ENCODE data around the gene TGM2. TPM values are rescaled to one million over a fixed set of nuclear protein-coding genes. Genes with fewer than 3 reads are reported as not detected.

TGM2 gene
- total and polyA plus RNA-seq, 9 of the 15 experiments (the other 6 are each of a cell fraction or from before 2014, with no cell fraction given): 5.5 to 78.5 (median 37.6) TPM

DNA sequence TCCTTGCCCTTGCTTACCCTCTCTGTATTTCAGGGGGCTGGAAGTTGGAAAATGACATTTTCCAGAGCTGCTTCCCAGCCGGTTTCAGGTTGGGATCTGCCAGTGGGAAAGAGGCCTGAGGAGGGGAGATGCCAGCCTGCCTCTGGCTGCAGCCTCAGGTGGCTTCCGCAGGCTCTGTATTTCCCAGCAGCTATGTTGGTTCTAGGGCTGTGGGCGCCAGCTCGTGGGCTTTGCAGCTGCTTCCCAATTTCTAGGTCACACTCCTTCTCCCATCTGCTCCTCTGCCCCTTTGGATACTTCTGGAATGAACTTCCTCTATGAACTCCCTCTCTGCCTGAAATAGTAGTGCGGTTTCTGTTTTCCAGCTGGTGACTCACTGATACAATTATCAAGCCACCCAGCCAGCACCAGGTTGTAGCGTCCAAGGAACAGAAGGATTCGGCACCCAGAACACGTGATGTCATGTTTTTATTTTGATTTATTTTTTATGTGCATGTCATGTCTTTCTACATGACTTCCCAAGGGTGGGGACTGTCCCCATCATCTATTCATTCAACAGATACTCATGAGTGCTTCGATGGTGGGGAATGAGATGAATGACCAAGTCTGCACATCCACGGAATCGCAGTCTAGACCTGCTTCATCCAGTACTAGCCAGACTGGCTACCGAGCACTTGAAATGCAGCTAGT, 38.0 kb downstream of the TGM2 start (continued):
- peak; percentile 91 for TF ChIP-seq MEF2A (IDR thresholded peaks at IDR 0.05; ENCODE audit: control insufficient read depth, low read depth, low read length)
- no peak for TF ChIP-seq ARHGAP35 (IDR thresholded peaks at IDR 0.05; ENCODE audit: partially characterized antibody)
- TF ChIP-seq ZNF561 (CRISPR knock-in tag; conservative IDR thresholded peaks at IDR 0.05): no peak
- no peak for TF ChIP-seq SAFB (IDR thresholded peaks at IDR 0.05; ENCODE audit: borderline replicate concordance, low read depth, low read length)
- TF ChIP-seq, protein P1, sequence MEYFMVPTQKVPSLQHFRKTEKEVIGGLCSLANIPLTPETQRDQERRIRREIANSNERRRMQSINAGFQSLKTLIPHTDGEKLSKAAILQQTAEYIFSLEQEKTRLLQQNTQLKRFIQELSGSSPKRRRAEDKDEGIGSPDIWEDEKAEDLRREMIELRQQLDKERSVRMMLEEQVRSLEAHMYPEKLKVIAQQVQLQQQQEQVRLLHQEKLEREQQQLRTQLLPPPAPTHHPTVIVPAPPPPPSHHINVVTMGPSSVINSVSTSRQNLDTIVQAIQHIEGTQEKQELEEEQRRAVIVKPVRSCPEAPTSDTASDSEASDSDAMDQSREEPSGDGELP (CRISPR knock-in tag; IDR thresholded peaks at IDR 0.05; ENCODE audit: borderline replicate concordance): peak; percentile 60; the same call in 1 of the 2 replicates
- TF ChIP-seq, protein P2, sequence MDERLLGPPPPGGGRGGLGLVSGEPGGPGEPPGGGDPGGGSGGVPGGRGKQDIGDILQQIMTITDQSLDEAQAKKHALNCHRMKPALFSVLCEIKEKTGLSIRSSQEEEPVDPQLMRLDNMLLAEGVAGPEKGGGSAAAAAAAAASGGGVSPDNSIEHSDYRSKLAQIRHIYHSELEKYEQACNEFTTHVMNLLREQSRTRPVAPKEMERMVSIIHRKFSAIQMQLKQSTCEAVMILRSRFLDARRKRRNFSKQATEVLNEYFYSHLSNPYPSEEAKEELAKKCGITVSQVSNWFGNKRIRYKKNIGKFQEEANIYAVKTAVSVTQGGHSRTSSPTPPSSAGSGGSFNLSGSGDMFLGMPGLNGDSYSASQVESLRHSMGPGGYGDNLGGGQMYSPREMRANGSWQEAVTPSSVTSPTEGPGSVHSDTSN (CRISPR knock-in tag; IDR thresholded peaks at IDR 0.05; ENCODE audit: low read depth): no peak
- TF ChIP-seq, protein P2 (tag; conservative IDR thresholded peaks at IDR 0.05; ENCODE audit: low read depth): peak; percentile 53; the same call in 1 of the 2 replicates
- TF ChIP-seq ZNF175 (CRISPR knock-in tag; IDR thresholded peaks at IDR 0.05; ENCODE audit: low read depth): 0 out of 2 replicates have a peak, but pooled peaks have one; percentile 60
- TF ChIP-seq, protein P3, sequence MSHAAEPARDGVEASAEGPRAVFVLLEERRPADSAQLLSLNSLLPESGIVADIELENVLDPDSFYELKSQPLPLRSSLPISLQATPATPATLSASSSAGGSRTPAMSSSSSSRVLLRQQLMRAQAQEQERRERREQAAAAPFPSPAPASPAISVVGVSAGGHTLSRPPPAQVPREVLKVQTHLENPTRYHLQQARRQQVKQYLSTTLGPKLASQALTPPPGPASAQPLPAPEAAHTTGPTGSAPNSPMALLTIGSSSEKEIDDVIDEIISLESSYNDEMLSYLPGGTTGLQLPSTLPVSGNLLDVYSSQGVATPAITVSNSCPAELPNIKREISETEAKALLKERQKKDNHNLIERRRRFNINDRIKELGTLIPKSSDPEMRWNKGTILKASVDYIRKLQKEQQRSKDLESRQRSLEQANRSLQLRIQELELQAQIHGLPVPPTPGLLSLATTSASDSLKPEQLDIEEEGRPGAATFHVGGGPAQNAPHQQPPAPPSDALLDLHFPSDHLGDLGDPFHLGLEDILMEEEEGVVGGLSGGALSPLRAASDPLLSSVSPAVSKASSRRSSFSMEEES (CRISPR knock-in tag; IDR thresholded peaks at IDR 0.05): peak; percentile 87
- TF ChIP-seq, protein P4, sequence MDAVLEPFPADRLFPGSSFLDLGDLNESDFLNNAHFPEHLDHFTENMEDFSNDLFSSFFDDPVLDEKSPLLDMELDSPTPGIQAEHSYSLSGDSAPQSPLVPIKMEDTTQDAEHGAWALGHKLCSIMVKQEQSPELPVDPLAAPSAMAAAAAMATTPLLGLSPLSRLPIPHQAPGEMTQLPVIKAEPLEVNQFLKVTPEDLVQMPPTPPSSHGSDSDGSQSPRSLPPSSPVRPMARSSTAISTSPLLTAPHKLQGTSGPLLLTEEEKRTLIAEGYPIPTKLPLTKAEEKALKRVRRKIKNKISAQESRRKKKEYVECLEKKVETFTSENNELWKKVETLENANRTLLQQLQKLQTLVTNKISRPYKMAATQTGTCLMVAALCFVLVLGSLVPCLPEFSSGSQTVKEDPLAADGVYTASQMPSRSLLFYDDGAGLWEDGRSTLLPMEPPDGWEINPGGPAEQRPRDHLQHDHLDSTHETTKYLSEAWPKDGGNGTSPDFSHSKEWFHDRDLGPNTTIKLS (IDR thresholded peaks at IDR 0.05; ENCODE audit: borderline replicate concordance, low read depth): 0 out of 2 replicates have a peak, but pooled peaks have one; percentile 23
- TF ChIP-seq CBX3 (IDR thresholded peaks at IDR 0.05; ENCODE audit: borderline replicate concordance in 1 of 2, low read length in 2 of 2): peak in 1 of 2 experiments; percentile 51; a peak in 1 of 3 replicates
- TF ChIP-seq, protein P5, sequence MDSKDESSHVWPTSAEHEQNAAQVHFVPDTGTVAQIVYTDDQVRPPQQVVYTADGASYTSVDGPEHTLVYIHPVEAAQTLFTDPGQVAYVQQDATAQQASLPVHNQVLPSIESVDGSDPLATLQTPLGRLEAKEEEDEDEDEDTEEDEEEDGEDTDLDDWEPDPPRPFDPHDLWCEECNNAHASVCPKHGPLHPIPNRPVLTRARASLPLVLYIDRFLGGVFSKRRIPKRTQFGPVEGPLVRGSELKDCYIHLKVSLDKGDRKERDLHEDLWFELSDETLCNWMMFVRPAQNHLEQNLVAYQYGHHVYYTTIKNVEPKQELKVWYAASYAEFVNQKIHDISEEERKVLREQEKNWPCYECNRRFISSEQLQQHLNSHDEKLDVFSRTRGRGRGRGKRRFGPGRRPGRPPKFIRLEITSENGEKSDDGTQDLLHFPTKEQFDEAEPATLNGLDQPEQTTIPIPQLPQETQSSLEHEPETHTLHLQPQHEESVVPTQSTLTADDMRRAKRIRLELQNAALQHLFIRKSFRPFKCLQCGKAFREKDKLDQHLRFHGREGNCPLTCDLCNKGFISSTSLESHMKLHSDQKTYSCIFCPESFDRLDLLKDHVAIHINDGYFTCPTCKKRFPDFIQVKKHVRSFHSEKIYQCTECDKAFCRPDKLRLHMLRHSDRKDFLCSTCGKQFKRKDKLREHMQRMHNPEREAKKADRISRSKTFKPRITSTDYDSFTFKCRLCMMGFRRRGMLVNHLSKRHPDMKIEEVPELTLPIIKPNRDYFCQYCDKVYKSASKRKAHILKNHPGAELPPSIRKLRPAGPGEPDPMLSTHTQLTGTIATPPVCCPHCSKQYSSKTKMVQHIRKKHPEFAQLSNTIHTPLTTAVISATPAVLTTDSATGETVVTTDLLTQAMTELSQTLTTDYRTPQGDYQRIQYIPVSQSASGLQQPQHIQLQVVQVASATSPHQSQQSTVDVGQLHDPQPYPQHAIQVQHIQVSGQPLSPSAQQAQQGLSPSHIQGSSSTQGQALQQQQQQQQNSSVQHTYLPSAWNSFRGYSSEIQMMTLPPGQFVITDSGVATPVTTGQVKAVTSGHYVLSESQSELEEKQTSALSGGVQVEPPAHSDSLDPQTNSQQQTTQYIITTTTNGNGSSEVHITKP (IDR thresholded peaks at IDR 0.05; ENCODE audit: partially characterized antibody): peak; percentile 50
